Neural crest cell (in vitro differentiated cells): ENCODE results near the gene CD99L2. TPM values are rescaled to one million over a fixed set of nuclear protein-coding genes. Genes with fewer than 3 reads are reported as not detected.
A peak's percentile ranks its signal among the peaks of the same experiment; 100 is the strongest.

Experiments used
- DNase-seq: peaks from one replicate; pipeline ENCODE4 v3.0.0; 2021; ENCODE audit warnings: low read depth, mixed read lengths, low spot score
- H3K27ac Mint-ChIP-seq: one replicate; pipeline ENCODE4 v1.8.0; 2021; ENCODE audit warnings: mild to moderate bottlenecking, mixed read lengths; ENCODE audit not compliant: unreplicated experiment
- H3K27me3 Mint-ChIP-seq: 2 replicates; pipeline ENCODE4 v1.8.0; 2021; ENCODE audit warnings: low read depth, mild to moderate bottlenecking, mixed read lengths
- H3K36me3 Mint-ChIP-seq: 2 replicates; pipeline ENCODE4 v1.8.0; 2021; ENCODE audit warnings: low read depth, mild to moderate bottlenecking, mixed read lengths
- H3K4me1 Mint-ChIP-seq: 2 replicates; pipeline ENCODE4 v1.8.0; 2021; ENCODE audit warnings: mixed read lengths
- H3K4me3 Mint-ChIP-seq: one replicate; pipeline ENCODE4 v1.8.0; 2021; ENCODE audit warnings: mild to moderate bottlenecking, mixed read lengths
- H3K9me3 Mint-ChIP-seq: 2 replicates; pipeline ENCODE4 v1.8.0; 2021; ENCODE audit warnings: mixed read lengths
- CTCF ChIP-seq: fragments of 200-600 bp; sonication (generic); conservative IDR thresholded peaks from 2 replicates; pipeline ENCODE4 v1.5.0; 2021; ENCODE audit warnings: antibody characterized with exemption, mild to moderate bottlenecking
- total RNA-seq: library from RNA; stranded (reverse); gene quantifications from 2 replicates; pipeline ENCODE4 v1.2.1, GENCODE V29; 2021

The CD99L2 gene
- total RNA-seq, 1 donor from 2014 or later, result 40.1 TPM

DNA sequence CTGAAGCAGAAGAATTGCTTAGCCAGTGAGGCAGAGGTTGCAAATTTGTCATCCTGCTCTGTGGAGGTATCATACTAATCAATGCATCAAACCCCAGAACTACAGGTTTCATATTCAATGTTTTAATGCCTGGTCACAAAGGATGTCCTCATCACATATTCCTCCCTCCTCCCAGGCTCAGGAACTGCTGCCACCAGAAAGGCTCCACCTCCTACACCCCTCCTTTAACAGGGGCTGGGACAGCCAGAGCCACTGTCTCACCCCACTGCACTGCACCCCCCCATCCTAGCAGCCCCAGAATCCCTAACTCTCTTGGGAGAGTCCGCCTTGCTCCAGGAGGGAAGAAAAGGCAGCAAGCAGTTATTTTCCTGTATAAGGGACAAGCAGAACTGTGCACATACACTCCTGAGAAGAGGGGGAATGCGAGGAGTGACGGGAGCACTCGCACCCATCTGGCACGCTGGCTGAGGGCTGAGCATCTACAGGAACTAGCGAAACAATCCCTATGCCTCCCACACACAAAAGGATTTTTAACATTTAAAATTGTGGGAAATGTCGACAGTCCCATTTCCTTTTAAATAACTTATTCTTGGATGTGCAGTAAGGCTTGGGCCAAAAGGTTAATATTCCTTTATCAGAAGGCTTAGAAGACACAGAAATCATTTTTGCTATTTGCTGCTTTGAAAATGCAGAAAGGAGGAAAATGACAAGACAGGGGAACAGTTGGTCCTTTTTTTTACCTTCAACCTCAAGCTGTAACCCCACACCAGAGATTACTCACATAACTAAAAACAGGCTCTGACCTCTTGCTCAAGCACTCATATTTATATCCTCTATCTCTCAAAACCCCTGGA, 27.8 kb downstream of the CD99L2 start:
- Mint-ChIP-seq H3K4me3 (no peak overlapping the region), H3K27ac (peak overlapping the region; percentile 78), H3K4me1 (peaks cover 21% of the 10 kb centered on the region), H3K9me3 (peaks cover 5% of the 10 kb centered on the region), H3K27me3 (no peaks in the 10 kb centered on the region), H3K36me3 (peaks cover 9% of the 10 kb centered on the region)
- no peak for DNase-seq
- no peak for TF ChIP-seq CTCF

DNA sequence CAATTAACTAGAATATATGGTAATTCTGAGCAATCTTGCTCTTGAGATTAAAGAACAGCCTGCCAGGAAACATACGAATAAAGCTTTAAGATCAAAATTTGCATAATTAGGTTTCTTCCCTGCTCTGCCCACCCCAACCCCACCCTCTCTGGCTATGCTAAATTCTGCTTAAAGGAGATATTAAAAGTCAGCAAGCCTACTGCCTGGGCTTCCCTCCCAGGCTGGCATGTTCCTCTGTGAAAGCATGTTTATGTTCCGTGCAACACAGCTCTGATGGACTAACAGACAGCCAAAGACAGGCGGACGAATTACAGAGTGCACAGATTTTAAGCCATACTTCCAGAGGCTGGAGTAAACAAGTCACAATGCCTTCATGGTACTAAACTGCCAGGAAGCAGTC, 28.4 kb downstream of the CD99L2 start:
- Mint-ChIP-seq H3K36me3 (peaks cover 5% of the 10 kb centered on the region), H3K4me3 (no peak overlapping the region), H3K27ac (no peak overlapping the region), H3K9me3 (peaks cover 4% of the 10 kb centered on the region), H3K4me1 (peaks cover 21% of the 10 kb centered on the region), H3K27me3 (no peaks in the 10 kb centered on the region)
- DNase-seq, result no peak
- no peak for TF ChIP-seq CTCF

GRCh38 chrX:150869450-150869849, 29.0 kb downstream of the CD99L2 start:
- Mint-ChIP-seq H3K27ac (no peak overlapping the region), H3K36me3 (peaks cover 2% of the 10 kb centered on the region), H3K9me3 (peaks cover 4% of the 10 kb centered on the region), H3K4me3 (no peak overlapping the region), H3K4me1 (peaks cover 21% of the 10 kb centered on the region), H3K27me3 (no peaks in the 10 kb centered on the region)
- TF ChIP-seq CTCF, result no peak
- no peak for DNase-seq

GRCh38 chrX:150868625-150869024, 29.8 kb downstream of the CD99L2 start:
- no peaks in the 10 kb centered on the region for H3K27me3 Mint-ChIP-seq
- no peak overlapping the region for H3K27ac Mint-ChIP-seq
- H3K36me3 Mint-ChIP-seq, result peaks cover 2% of the 10 kb centered on the region
- no peak for TF ChIP-seq CTCF
- peaks cover 21% of the 10 kb centered on the region for H3K4me1 Mint-ChIP-seq
- no peak overlapping the region for H3K4me3 Mint-ChIP-seq
- DNase-seq, result no peak
- H3K9me3 Mint-ChIP-seq, result peaks cover 4% of the 10 kb centered on the region

GRCh38 chrX:150864127-150864526, 34.3 kb downstream of the CD99L2 start:
- H3K9me3 Mint-ChIP-seq, result peaks cover 5% of the 10 kb centered on the region
- no peak for DNase-seq
- H3K27me3 Mint-ChIP-seq, result no peaks in the 10 kb centered on the region
- H3K4me1 Mint-ChIP-seq, result no peaks in the 10 kb centered on the region
- H3K36me3 Mint-ChIP-seq, result peaks cover 13% of the 10 kb centered on the region
- no peak overlapping the region for H3K4me3 Mint-ChIP-seq
- no peak overlapping the region for H3K27ac Mint-ChIP-seq
- TF ChIP-seq CTCF, result no peak
